Neutrophil (primary cell): ENCODE results near the gene MAPK12.

Source experiments
- H3K27ac ChIP-seq: fragments of 200-600 bp; sonication (generic); 2 replicates; pipeline ENCODE4 v1.5.1; 2016; ENCODE audit warnings: mild to moderate bottlenecking, moderate library complexity
- H3K27me3 ChIP-seq: fragments of 200-600 bp; sonication (generic); 2 replicates; pipeline ENCODE4 v1.6.0; 2016; ENCODE audit warnings: mild to moderate bottlenecking
- H3K36me3 ChIP-seq: fragments of 200-600 bp; sonication (generic); 2 replicates; pipeline ENCODE4 v1.5.1; 2017
- H3K4me1 ChIP-seq, 2 experiments: fragments of 200-600 bp in 1 of 2; sonication (generic) in 1 of 2; 1 replicate in 1 of 2; 2 replicates in 1 of 2; pipeline versions ENCODE4 v1.5.1 to v1.6.1; 2013 to 2016; ENCODE audit warnings: low read depth in 1 of 2, low read length in 1 of 2, mild to moderate bottlenecking in 1 of 2, moderate library complexity in 1 of 2; ENCODE audit not compliant: control insufficient read depth in 1 of 2, insufficient read depth in 1 of 2
- H3K4me3 ChIP-seq, 2 experiments: fragments of 200-600 bp in 1 of 2; sonication (generic) in 1 of 2; 1 replicate in 1 of 2; 2 replicates in 1 of 2; pipeline ENCODE4 v1.5.1; 2013 to 2016; ENCODE audit warnings: low read depth in 1 of 2, low read length in 1 of 2, mild to moderate bottlenecking in 1 of 2, moderate library complexity in 1 of 2
- H3K9me3 ChIP-seq: fragments of 200-600 bp; sonication (generic); 2 replicates; pipeline ENCODE4 v1.5.1; 2016
- CTCF ChIP-seq: fragments of 200-600 bp; sonication (generic); IDR thresholded peaks from 2 replicates; pipeline ENCODE4 v1.5.1; 2016; ENCODE audit warnings: antibody characterized with exemption

The MAPK12 gene

GRCh38 chr22:50236731-50237409 is 24.6 kb downstream of the MAPK12 start:
- H3K36me3 ChIP-seq: peaks cover 32% of the 10 kb centered on the region

GRCh38 chr22:50233223-50233622 is 28.3 kb downstream of the MAPK12 start:
- Histone ChIP-seq H3K4me1 (no peaks in the 10 kb centered on the region), H3K36me3 (peaks cover 34% of the 10 kb centered on the region), H3K27ac (no peak overlapping the region), H3K4me3 (no peak overlapping the region), H3K27me3 (no peaks in the 10 kb centered on the region), H3K9me3 (no peaks in the 10 kb centered on the region)
- no peak for TF ChIP-seq CTCF

More at GRCh38 chr22:50236731-50237409, 24.6 kb downstream of the MAPK12 start:
- no peak for TF ChIP-seq CTCF
- Histone ChIP-seq H3K4me1 (peaks cover 9 to 10% of the 10 kb centered on the region in 2 experiments), H3K9me3 (no peaks in the 10 kb centered on the region), H3K27ac (no peak overlapping the region), H3K4me3 (no peak overlapping the region), H3K27me3 (no peaks in the 10 kb centered on the region)

GRCh38 chr22:50232481-50233151 is 28.9 kb downstream of the MAPK12 start:
- TF ChIP-seq CTCF: no peak
- H3K9me3 ChIP-seq: no peaks in the 10 kb centered on the region
- peaks cover 40% of the 10 kb centered on the region for H3K36me3 ChIP-seq
- H3K27ac ChIP-seq: no peak overlapping the region
- H3K4me1 ChIP-seq: no peaks in the 10 kb centered on the region
- no peak overlapping the region for H3K4me3 ChIP-seq
- H3K27me3 ChIP-seq: no peaks in the 10 kb centered on the region

- no peaks in the 10 kb centered on the region for H3K4me1 ChIP-seq
- no peak for TF ChIP-seq CTCF
- H3K36me3 ChIP-seq: peaks cover 63% of the 10 kb centered on the region
Measured at GRCh38 chr22:50229370-50229769, 32.1 kb downstream of the MAPK12 start.

GRCh38 chr22:50228366-50228765 is 33.1 kb downstream of the MAPK12 start:
- H3K9me3 ChIP-seq: no peaks in the 10 kb centered on the region
- H3K4me1 ChIP-seq: no peaks in the 10 kb centered on the region
- H3K4me3 ChIP-seq: no peak overlapping the region
- TF ChIP-seq CTCF: no peak
- no peaks in the 10 kb centered on the region for H3K27me3 ChIP-seq
- peaks cover 72% of the 10 kb centered on the region for H3K36me3 ChIP-seq
- H3K27ac ChIP-seq: no peak overlapping the region

More at GRCh38 chr22:50229370-50229769, 32.1 kb downstream of the MAPK12 start:
- H3K27ac ChIP-seq: no peak overlapping the region
- no peaks in the 10 kb centered on the region for H3K27me3 ChIP-seq
- no peak overlapping the region for H3K4me3 ChIP-seq
- no peaks in the 10 kb centered on the region for H3K9me3 ChIP-seq
